Right cardiac atrium (tissue), 5 donors: ENCODE measurements around the gene IL15RA. TPM values are rescaled to one million over a fixed set of nuclear protein-coding genes. Genes with fewer than 3 reads are reported as not detected.
A peak's percentile ranks its signal among the peaks of the same experiment; 100 is the strongest.

ENCODE experiments used
- ATAC-seq, 2 donors: fragments of 200-7000 bp; cut with Tn5 transposase; one replicate each; pipeline versions ENCODE4 v1.8.0 to v1.9.1; 2020; ENCODE audit warnings: moderate library complexity in 2 of 2, mild to moderate bottlenecking in 1 of 2
- DNase-seq, 3 donors: peaks; one replicate each; pipeline ENCODE4 v3.0.0-alpha.2; 2020
- H3K27ac ChIP-seq: one replicate; pipeline ENCODE4 v1.5.1; 2013; ENCODE audit warnings: mild to moderate bottlenecking, low read length, control low read depth, moderate library complexity
- H3K27me3 ChIP-seq: one replicate; pipeline ENCODE4 v1.6.1; 2013; ENCODE audit not compliant: control insufficient read depth, insufficient read depth
- H3K4me1 ChIP-seq: one replicate; pipeline ENCODE4 v1.6.1; 2013; ENCODE audit warnings: low read length; ENCODE audit not compliant: control insufficient read depth, insufficient read depth
- H3K4me3 ChIP-seq: one replicate; pipeline ENCODE4 v1.5.1; 2013; ENCODE audit warnings: low read length, control low read depth
- H3K9me3 ChIP-seq: one replicate; pipeline ENCODE4 v1.6.1; 2013; ENCODE audit warnings: low read length; ENCODE audit not compliant: control insufficient read depth
- WGBS: extraction: QIAGEN DNeasy Blood & Tissue Kit; methylation state at CpG from one replicate; pipeline ENCODE4 v1.1.7; 2013; 5-methylcytosine and 5-hydroxymethylcytosine counted together
- intact Hi-C, 4 donors: fragments of 100-400 bp; cut with DNase I; formaldehyde crosslinking; loops; one replicate each; pipeline versions ENCODE4 v1.11.0 to v1.14.0; 2022 to 2023
- polyA plus RNA-seq: library from polyadenylated mRNA; stranded (reverse); fragments of 200-250 nt; gene quantifications from one replicate; pipeline ENCODE4 v1.2.3, GENCODE V29; 2013
- total RNA-seq, 4 donors: library from RNA; stranded (reverse); fragmentation: NEBNext Ultra II Directional; extraction: Animal tissue kit (Norgen Biotek cat#: 25700); gene quantifications; one replicate each; pipeline ENCODE4 v1.2.1, GENCODE V29; 2021
- donor health status: healthy with polysubstance abuse.
- donor health status: DM: no; HTN: yes; CAD: no.
- donor health status: DM: no; HTN: no; CAD: no.
- donor health status: DM: no; HTN: yes; CAD: no; lungs with severe emphysema.
- donor health status: DM: yes; HTN: yes; CAD: no.

IL15RA gene
- total and polyA plus RNA-seq, 5 donors: 11.8 to 19.7 (median 13.9) TPM

GRCh38 chr10:5985029-5985428, 7.7 kb upstream of the IL15RA start:
- ATAC-seq: no peak
- H3K9me3 ChIP-seq: no peaks in the 10 kb centered on the region
- no peak overlapping the region for H3K27ac ChIP-seq
- DNase-seq: no peak
- H3K27me3 ChIP-seq: no peaks in the 10 kb centered on the region
- H3K4me3 ChIP-seq: no peak overlapping the region
- WGBS: 85% methylated on average over 5 of the region's 5 CpGs
- H3K4me1 ChIP-seq: no peaks in the 10 kb centered on the region
- intact Hi-C loops: no loop called here

- no peak for DNase-seq
Observed at GRCh38 chr10:5983774-5984173, 6.4 kb upstream of the IL15RA start.

GRCh38 chr10:5981529-5981928, 4.2 kb upstream of the IL15RA start:
- H3K9me3 ChIP-seq: no peaks in the 10 kb centered on the region
- 89% methylated on average over 9 of the region's 9 CpGs for WGBS
- H3K4me1 ChIP-seq: no peaks in the 10 kb centered on the region
- no peak for ATAC-seq
- H3K4me3 ChIP-seq: no peak overlapping the region
- H3K27ac ChIP-seq: no peak overlapping the region
- no peak for DNase-seq
- intact Hi-C loops: no loop called here
- H3K27me3 ChIP-seq: no peaks in the 10 kb centered on the region

More at GRCh38 chr10:5983774-5984173, 6.4 kb upstream of the IL15RA start:
- WGBS: 78% methylated on average over 9 of the region's 9 CpGs
- no peaks in the 10 kb centered on the region for H3K9me3 ChIP-seq
- H3K4me1 ChIP-seq: no peaks in the 10 kb centered on the region
- ATAC-seq: no peak
- no peak overlapping the region for H3K4me3 ChIP-seq
- intact Hi-C loops: no loop called here
- H3K27ac ChIP-seq: no peak overlapping the region
- H3K27me3 ChIP-seq: no peaks in the 10 kb centered on the region

- H3K4me3 ChIP-seq: peak overlapping the region; percentile 62
- ATAC-seq: no peak
- no peaks in the 10 kb centered on the region for H3K4me1 ChIP-seq
- H3K27me3 ChIP-seq: no peaks in the 10 kb centered on the region
- no peaks in the 10 kb centered on the region for H3K9me3 ChIP-seq
- WGBS: 22% methylated on average over 6 of the region's 6 CpGs
- intact Hi-C loops: no loop called here
- peak overlapping the region; percentile 56 for H3K27ac ChIP-seq
- no peak for DNase-seq
Observed at GRCh38 chr10:5978230-5978489, 817 bp upstream of the IL15RA start.

GRCh38 chr10:5976512-5977470, 552 bp downstream of the IL15RA start:
- Histone ChIP-seq H3K9me3 (no peaks in the 10 kb centered on the region), H3K4me1 (peaks cover 3% of the 10 kb centered on the region), H3K27me3 (no peaks in the 10 kb centered on the region), H3K4me3 (peak overlapping the region; percentile 62), H3K27ac (peak overlapping the region; percentile 56)
- WGBS: 3% methylated on average over 82 of the region's 82 CpGs
- intact Hi-C loops: no loop called here
- peak; percentile 61 to 72 for ATAC-seq
- DNase-seq: peak; percentile 55 to 84 (median 84)

GRCh38 chr10:5975641-5976473, 1.5 kb downstream of the IL15RA start:
- peak overlapping the region; percentile 56 for H3K27ac ChIP-seq
- no peaks in the 10 kb centered on the region for H3K27me3 ChIP-seq
- H3K4me1 ChIP-seq: peaks cover 6% of the 10 kb centered on the region
- no peaks in the 10 kb centered on the region for H3K9me3 ChIP-seq
- intact Hi-C loops: no loop called here
- ATAC-seq (peak; percentile 59 to 60), DNase-seq (peak in 2 of 3 donors; percentile 64 to 73)
- WGBS: 78% methylated on average over 20 of the region's 20 CpGs
- peak overlapping the region; percentile 62 for H3K4me3 ChIP-seq

- H3K27me3 ChIP-seq: no peaks in the 10 kb centered on the region
- intact Hi-C loops: no loop called here
- H3K27ac ChIP-seq: no peak overlapping the region
- H3K4me3 ChIP-seq: no peak overlapping the region
- no peaks in the 10 kb centered on the region for H3K9me3 ChIP-seq
- peaks cover 6% of the 10 kb centered on the region for H3K4me1 ChIP-seq
- ATAC-seq: no peak
- WGBS: 94% methylated on average over 4 of the region's 4 CpGs
- DNase-seq: no peak
Observed at GRCh38 chr10:5973069-5973468, 4.3 kb downstream of the IL15RA start.

- peak overlapping the region; percentile 89 for H3K27ac ChIP-seq
- 56% methylated on average over 4 of the region's 4 CpGs for WGBS
- intact Hi-C loops: no loop called here
- peak; percentile 16 to 27 for ATAC-seq
- H3K4me3 ChIP-seq: no peak overlapping the region
- no peak for DNase-seq
- peaks cover 6% of the 10 kb centered on the region for H3K4me1 ChIP-seq
- no peaks in the 10 kb centered on the region for H3K27me3 ChIP-seq
- H3K9me3 ChIP-seq: no peaks in the 10 kb centered on the region
Observed at GRCh38 chr10:5971886-5972285, 5.5 kb downstream of the IL15RA start.

- H3K4me3 ChIP-seq: no peak overlapping the region
- peak in 2 of 3 donors; percentile 56 to 69 for DNase-seq
- H3K4me1 ChIP-seq: peaks cover 6% of the 10 kb centered on the region
- peak; percentile 72 to 89 for ATAC-seq
- H3K9me3 ChIP-seq: no peaks in the 10 kb centered on the region
- intact Hi-C loops: no loop called here
- H3K27ac ChIP-seq: peak overlapping the region; percentile 89
- WGBS: 53% methylated on average over 8 of the region's 8 CpGs
- H3K27me3 ChIP-seq: no peaks in the 10 kb centered on the region
Observed at GRCh38 chr10:5971315-5971832, 6.0 kb downstream of the IL15RA start.

GRCh38 chr10:5970527-5970926, 6.8 kb downstream of the IL15RA start:
- no peaks in the 10 kb centered on the region for H3K27me3 ChIP-seq
- peaks cover 6% of the 10 kb centered on the region for H3K4me1 ChIP-seq
- DNase-seq: no peak
- 85% methylated on average over 3 of the region's 3 CpGs for whole genome bisulfite sequencing
- intact Hi-C loops: no loop called here
- ATAC-seq: no peak
- no peak overlapping the region for H3K27ac ChIP-seq
- no peak overlapping the region for H3K4me3 ChIP-seq
- no peaks in the 10 kb centered on the region for H3K9me3 ChIP-seq

- intact Hi-C loops: no loop called here
- no peak for ATAC-seq
- 82% methylated on average over 2 of the region's 2 CpGs for WGBS
Observed at GRCh38 chr10:5970066-5970465, 7.3 kb downstream of the IL15RA start.

More at GRCh38 chr10:5970066-5970465, 7.3 kb downstream of the IL15RA start:
- Histone ChIP-seq H3K4me3 (no peak overlapping the region), H3K27ac (no peak overlapping the region), H3K4me1 (peaks cover 6% of the 10 kb centered on the region), H3K9me3 (no peaks in the 10 kb centered on the region), H3K27me3 (no peaks in the 10 kb centered on the region)
- no peak for DNase-seq
